Subcutaneous adipose tissue (tissue), 4 donors: Measurements from ENCODE around the gene CHST14. TPM values are rescaled to one million over a fixed set of nuclear protein-coding genes. Genes with fewer than 3 reads are reported as not detected.

Source experiments
- CTCF ChIP-seq: fragments of 450-650 bp; IDR thresholded peaks from one replicate; pipeline ENCODE4 v1.5.1; 2016; ENCODE audit warnings: low read depth, mild to moderate bottlenecking, control low read depth, antibody characterized with exemption, moderate library complexity
- total RNA-seq, 4 donors: library from RNA; depleted of rRNA; stranded (reverse); fragments of >200 nt; gene quantifications; one replicate each; pipeline ENCODE4 v1.1.0, GENCODE V29; 2016

Gene CHST14
- total RNA-seq, 4 donors from 2014 or later: 9.0 to 9.8 (median 9.7) TPM

- TF ChIP-seq CTCF: no peak
Measured at GRCh38 chr15:40429068-40429710, 41.6 kb upstream of the CHST14 start.

GRCh38 chr15:40430271-40430805 lies 40.4 kb upstream of the CHST14 start:
- no peak for TF ChIP-seq CTCF

- no peak for TF ChIP-seq CTCF
Measured at GRCh38 chr15:40435023-40435709, 35.6 kb upstream of the CHST14 start.

GRCh38 chr15:40435710-40436089 lies 35.1 kb upstream of the CHST14 start:
- TF ChIP-seq CTCF: no peak

- no peak for TF ChIP-seq CTCF
Measured at GRCh38 chr15:40436116-40436891, 34.5 kb upstream of the CHST14 start.

- no peak for TF ChIP-seq CTCF
Measured at GRCh38 chr15:40436892-40437751, 33.7 kb upstream of the CHST14 start.
